Hepatocyte (in vitro differentiated cells): ENCODE results near the gene LUZP2. TPM values are rescaled to one million over a fixed set of nuclear protein-coding genes. Genes with fewer than 3 reads are reported as not detected.

Experiments
- DNase-seq: peaks from one replicate; pipeline ENCODE4 v3.0.0-alpha.2; 2016; ENCODE audit warnings: low spot score
- H2AFZ ChIP-seq: fragments of 200-600 bp; sonication (generic); 2 replicates; pipeline ENCODE4 v1.6.0; 2016; ENCODE audit warnings: antibody characterized with exemption, mild to moderate bottlenecking
- H3K27ac ChIP-seq: fragments of 200-600 bp; sonication (generic); 2 replicates; pipeline ENCODE4 v1.5.1; 2016; ENCODE audit warnings: mild to moderate bottlenecking
- H3K27me3 ChIP-seq: fragments of 200-600 bp; sonication (generic); 2 replicates; pipeline ENCODE4 v1.6.1; 2016
- H3K36me3 ChIP-seq: fragments of 200-600 bp; sonication (generic); replicated peaks from 2 replicates; pipeline ENCODE4 v1.5.1; 2016; ENCODE audit warnings: low read depth; ENCODE audit not compliant: insufficient read depth
- H3K4me1 ChIP-seq: fragments of 200-600 bp; sonication (generic); 2 replicates; pipeline ENCODE4 v1.5.1; 2016; ENCODE audit warnings: mild to moderate bottlenecking, moderate library complexity; ENCODE audit not compliant: insufficient read depth
- H3K4me2 ChIP-seq: fragments of 200-600 bp; sonication (generic); 2 replicates; pipeline ENCODE4 v1.6.0; 2016
- H3K4me3 ChIP-seq: fragments of 200-600 bp; sonication (generic); 2 replicates; pipeline ENCODE4 v1.5.1; 2016; ENCODE audit warnings: mild to moderate bottlenecking
- H3K79me2 ChIP-seq: fragments of 200-600 bp; sonication (generic); 2 replicates; pipeline ENCODE4 v1.6.0; 2017; ENCODE audit warnings: mild to moderate bottlenecking
- H3K9me2 ChIP-seq: fragments of 200-600 bp; sonication (generic); replicated peaks from 2 replicates; pipeline ENCODE4 v1.6.0; 2017; ENCODE audit warnings: mild to moderate bottlenecking; ENCODE audit not compliant: insufficient read depth
- H3K9me3 ChIP-seq: fragments of 200-600 bp; sonication (generic); 2 replicates; pipeline ENCODE4 v1.5.1; 2016; ENCODE audit warnings: low read depth, mild to moderate bottlenecking
- H4K20me1 ChIP-seq: fragments of 200-600 bp; sonication (generic); 2 replicates; pipeline ENCODE4 v1.6.0; 2016; ENCODE audit warnings: mild to moderate bottlenecking; ENCODE audit not compliant: insufficient read depth, poor library complexity, severe bottlenecking
- CTCF ChIP-seq: fragments of 200-600 bp; sonication (generic); IDR thresholded peaks from 2 replicates; pipeline ENCODE4 v1.5.1; 2016; ENCODE audit warnings: antibody characterized with exemption, mild to moderate bottlenecking; ENCODE audit not compliant: poor library complexity
- EZH2 ChIP-seq: fragments of 200-600 bp; sonication (generic); IDR thresholded peaks from 2 replicates; pipeline ENCODE4 v1.6.1; 2016; ENCODE audit warnings: antibody characterized with exemption, mild to moderate bottlenecking, borderline replicate concordance
- EZH2phosphoT487 ChIP-seq: fragments of 200-600 bp; sonication (generic); IDR thresholded peaks from one replicate; pipeline ENCODE4 v1.6.1; 2018; ENCODE audit warnings: antibody characterized with exemption, mild to moderate bottlenecking, low read depth, moderate library complexity; ENCODE audit not compliant: unreplicated experiment, severe bottlenecking
- WGBS: methylation state at CpG from one replicate; pipeline ENCODE4 v1.1.6; 2016; ENCODE audit warnings: low lambda C conversion rate; ENCODE audit errors: missing lambda C conversion rate; 5-methylcytosine and 5-hydroxymethylcytosine counted together
- polyA plus RNA-seq: library from polyadenylated mRNA; unstranded; fragments of >200 nt; fragmentation: Nextera tagmentation; extraction: Ambion mirVana; gene quantifications from 2 replicates; pipeline ENCODE4 v1.2.1, GENCODE V29; 2016
- total RNA-seq: library from RNA; depleted of rRNA; stranded (reverse); fragments of >200 nt; gene quantifications from 2 replicates; pipeline ENCODE4 v1.2.3, GENCODE V29; 2014

LUZP2 gene
- total and polyA plus RNA-seq, 2 experiments from 2014 or later, result 2.2 to 7.9 TPM

- 39% methylated on average over 3 of the region's 3 CpGs for WGBS
- TF ChIP-seq EZH2 (no peak), EZH2phosphoT487 (no peak), CTCF (no peak)
Measured at GRCh38 chr11:24531528-24531927, 34.7 kb downstream of the LUZP2 start.

GRCh38 chr11:24543771-24544170, 46.9 kb downstream of the LUZP2 start:
- WGBS, result 80% methylated on average over 3 of the region's 3 CpGs
- no peak for DNase-seq
- Histone ChIP-seq H3K4me2 (no peak overlapping the region), H3K36me3 (no peaks in the 10 kb centered on the region), H4K20me1 (no peaks in the 10 kb centered on the region), H2AFZ (no peak overlapping the region), H3K79me2 (no peaks in the 10 kb centered on the region), H3K9me2 (no peaks in the 10 kb centered on the region), H3K27ac (no peak overlapping the region), H3K9me3 (no peaks in the 10 kb centered on the region), H3K4me1 (no peaks in the 10 kb centered on the region), H3K27me3 (no peaks in the 10 kb centered on the region), H3K4me3 (no peak overlapping the region)
- TF ChIP-seq CTCF (no peak), EZH2phosphoT487 (no peak), EZH2 (no peak)

More at GRCh38 chr11:24531528-24531927, 34.7 kb downstream of the LUZP2 start:
- no peaks in the 10 kb centered on the region for H3K9me2 ChIP-seq
- H3K9me3 ChIP-seq, result no peaks in the 10 kb centered on the region
- DNase-seq, result no peak
- no peaks in the 10 kb centered on the region for H4K20me1 ChIP-seq
- H3K79me2 ChIP-seq, result no peaks in the 10 kb centered on the region
- no peak overlapping the region for H3K4me3 ChIP-seq
- no peaks in the 10 kb centered on the region for H3K36me3 ChIP-seq
- no peak overlapping the region for H3K27ac ChIP-seq
- H3K27me3 ChIP-seq, result no peaks in the 10 kb centered on the region
- H3K4me2 ChIP-seq, result no peak overlapping the region
- no peaks in the 10 kb centered on the region for H3K4me1 ChIP-seq
- no peak overlapping the region for H2AFZ ChIP-seq

- H3K36me3 ChIP-seq, result no peaks in the 10 kb centered on the region
- no peaks in the 10 kb centered on the region for H3K4me1 ChIP-seq
- 86% methylated on average over 3 of the region's 3 CpGs for WGBS
- DNase-seq, result no peak
- H3K27me3 ChIP-seq, result no peaks in the 10 kb centered on the region
- no peak overlapping the region for H2AFZ ChIP-seq
- TF ChIP-seq CTCF, result no peak
- TF ChIP-seq EZH2, result no peak
- TF ChIP-seq EZH2phosphoT487, result no peak
- H3K9me3 ChIP-seq, result no peaks in the 10 kb centered on the region
- no peak overlapping the region for H3K27ac ChIP-seq
- H3K4me2 ChIP-seq, result no peak overlapping the region
- H4K20me1 ChIP-seq, result no peaks in the 10 kb centered on the region
- no peaks in the 10 kb centered on the region for H3K79me2 ChIP-seq
- H3K4me3 ChIP-seq, result no peak overlapping the region
- no peaks in the 10 kb centered on the region for H3K9me2 ChIP-seq
Measured at GRCh38 chr11:24556693-24557092, 59.8 kb downstream of the LUZP2 start.

GRCh38 chr11:24559315-24559714, 62.5 kb downstream of the LUZP2 start:
- H3K27ac ChIP-seq, result no peak overlapping the region
- H3K4me3 ChIP-seq, result no peak overlapping the region
- DNase-seq, result no peak
- H3K79me2 ChIP-seq, result no peaks in the 10 kb centered on the region
- no peaks in the 10 kb centered on the region for H3K36me3 ChIP-seq
- no peaks in the 10 kb centered on the region for H3K4me1 ChIP-seq
- no peak overlapping the region for H3K4me2 ChIP-seq
- H3K9me3 ChIP-seq, result no peaks in the 10 kb centered on the region
- no peak for TF ChIP-seq EZH2
- no peak for TF ChIP-seq EZH2phosphoT487
- no peak for TF ChIP-seq CTCF
- H4K20me1 ChIP-seq, result no peaks in the 10 kb centered on the region
- no peak overlapping the region for H2AFZ ChIP-seq
- H3K9me2 ChIP-seq, result no peaks in the 10 kb centered on the region
- H3K27me3 ChIP-seq, result no peaks in the 10 kb centered on the region
